Left ventricle myocardium inferior (tissue), 1 donor: ENCODE measurements around the gene COTL1. TPM values are rescaled to one million over a fixed set of nuclear protein-coding genes. Genes with fewer than 3 reads are reported as not detected.

ENCODE experiments used
- DNase-seq: peaks from one replicate; pipeline ENCODE4 v3.0.0-alpha.2; 2020
- H3K27ac ChIP-seq: fragments of 200-600 bp; replicated peaks from 2 replicates; pipeline ENCODE4 v1.8.0; 2021
- H3K27me3 ChIP-seq: fragments of 200-600 bp; 2 replicates; pipeline ENCODE4 v1.8.0; 2021; ENCODE audit warnings: low read depth
- H3K36me3 ChIP-seq: fragments of 200-600 bp; 2 replicates; pipeline ENCODE4 v1.8.0; 2021
- H3K4me1 ChIP-seq: fragments of 200-600 bp; 2 replicates; pipeline ENCODE4 v1.8.0; 2021
- H3K4me3 ChIP-seq: fragments of 200-600 bp; 2 replicates; pipeline ENCODE4 v1.8.0; 2021; ENCODE audit warnings: mild to moderate bottlenecking, moderate library complexity
- H3K9me3 ChIP-seq: fragments of 200-600 bp; replicated peaks from 2 replicates; pipeline ENCODE4 v1.8.0; 2021
- CTCF ChIP-seq: fragments of 200-600 bp; IDR thresholded peaks from 2 replicates; pipeline ENCODE4 v1.8.0; 2021; ENCODE audit warnings: antibody characterized with exemption, mild to moderate bottlenecking, borderline replicate concordance
- intact Hi-C: fragments of 100-400 bp; cut with micrococcal nuclease; formaldehyde crosslinking; loops from one replicate; pipeline ENCODE4 v1.11.0; 2022
- total RNA-seq: library from RNA; stranded (reverse); fragmentation: NEBNext Ultra II Directional; extraction: Animal tissue kit (Norgen Biotek cat#: 25700); gene quantifications from one replicate; pipeline ENCODE4 v1.2.1, GENCODE V29; 2021
- donor health status: DM: no; HTN: yes; CAD: no; lungs with severe emphysema.

The COTL1 gene
- total RNA-seq, 1 donor from 2014 or later = 13.3 TPM

GRCh38 chr16:84548508-84548907, 69.4 kb downstream of the COTL1 start:
- H3K9me3 ChIP-seq = no peaks in the 10 kb centered on the region
- H3K27ac ChIP-seq = peak overlapping the region; percentile 48
- H3K4me3 ChIP-seq = no peak overlapping the region
- no peak for TF ChIP-seq CTCF
- H3K27me3 ChIP-seq = peaks cover 26% of the 10 kb centered on the region
- H3K4me1 ChIP-seq = peaks cover 5% of the 10 kb centered on the region
- intact Hi-C loops = no loop called here
- no peak for DNase-seq
- H3K36me3 ChIP-seq = no peaks in the 10 kb centered on the region

GRCh38 chr16:84547546-84548061, 70.3 kb downstream of the COTL1 start:
- peaks cover 26% of the 10 kb centered on the region for H3K27me3 ChIP-seq
- no peak for TF ChIP-seq CTCF
- intact Hi-C loops = no loop called here
- H3K4me3 ChIP-seq = no peak overlapping the region
- peaks cover 5% of the 10 kb centered on the region for H3K4me1 ChIP-seq
- H3K9me3 ChIP-seq = no peaks in the 10 kb centered on the region
- no peak overlapping the region for H3K27ac ChIP-seq
- DNase-seq = no peak
- no peaks in the 10 kb centered on the region for H3K36me3 ChIP-seq

GRCh38 chr16:84546669-84547545, 71.0 kb downstream of the COTL1 start:
- no peak for TF ChIP-seq CTCF

GRCh38 chr16:84545114-84545737, 72.7 kb downstream of the COTL1 start:
- no peaks in the 10 kb centered on the region for H3K9me3 ChIP-seq
- H3K27ac ChIP-seq = no peak overlapping the region
- no peak for DNase-seq
- no peaks in the 10 kb centered on the region for H3K36me3 ChIP-seq
- peaks cover 26% of the 10 kb centered on the region for H3K27me3 ChIP-seq
- no peak for TF ChIP-seq CTCF
- peaks cover 5% of the 10 kb centered on the region for H3K4me1 ChIP-seq
- intact Hi-C loops = no loop called here
- no peak overlapping the region for H3K4me3 ChIP-seq

More at GRCh38 chr16:84546669-84547545, 71.0 kb downstream of the COTL1 start:
- H3K36me3 ChIP-seq = no peaks in the 10 kb centered on the region
- peaks cover 26% of the 10 kb centered on the region for H3K27me3 ChIP-seq
- DNase-seq = no peak
- H3K27ac ChIP-seq = no peak overlapping the region
- H3K4me3 ChIP-seq = no peak overlapping the region
- intact Hi-C loops = no loop called here
- peaks cover 5% of the 10 kb centered on the region for H3K4me1 ChIP-seq
- H3K9me3 ChIP-seq = no peaks in the 10 kb centered on the region

- Histone ChIP-seq H3K27me3 (peaks cover 26% of the 10 kb centered on the region), H3K4me3 (no peak overlapping the region), H3K36me3 (no peaks in the 10 kb centered on the region), H3K27ac (no peak overlapping the region), H3K4me1 (no peaks in the 10 kb centered on the region), H3K9me3 (no peaks in the 10 kb centered on the region)
- DNase-seq = no peak
- no peak for TF ChIP-seq CTCF
- intact Hi-C loops = no loop called here
These were observed 73.7 kb downstream of the COTL1 start for GRCh38 chr16:84544031-84544773.
